ENCODE results near the gene AXL.

DNA sequence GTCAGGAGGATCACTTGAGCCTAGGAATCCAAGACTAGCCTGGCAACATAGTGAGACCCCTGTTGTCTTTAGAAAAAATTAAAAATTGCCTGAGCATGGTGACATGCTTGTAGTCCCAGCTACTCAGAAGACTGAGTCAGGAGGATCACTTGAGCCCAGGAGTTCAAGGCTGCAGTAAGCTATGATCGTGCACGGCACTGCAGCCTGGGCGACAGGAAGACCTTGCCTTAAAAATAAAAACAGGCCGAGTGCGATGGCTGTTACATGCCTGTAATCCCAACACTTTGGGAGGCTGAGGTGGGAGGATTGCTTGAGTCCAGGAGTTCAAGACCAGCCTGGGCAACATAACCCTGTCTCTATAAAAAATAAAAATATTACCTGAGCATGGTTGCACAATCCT is 50.5 kb downstream of the AXL start:
- TF ChIP-seq, protein P1, sequence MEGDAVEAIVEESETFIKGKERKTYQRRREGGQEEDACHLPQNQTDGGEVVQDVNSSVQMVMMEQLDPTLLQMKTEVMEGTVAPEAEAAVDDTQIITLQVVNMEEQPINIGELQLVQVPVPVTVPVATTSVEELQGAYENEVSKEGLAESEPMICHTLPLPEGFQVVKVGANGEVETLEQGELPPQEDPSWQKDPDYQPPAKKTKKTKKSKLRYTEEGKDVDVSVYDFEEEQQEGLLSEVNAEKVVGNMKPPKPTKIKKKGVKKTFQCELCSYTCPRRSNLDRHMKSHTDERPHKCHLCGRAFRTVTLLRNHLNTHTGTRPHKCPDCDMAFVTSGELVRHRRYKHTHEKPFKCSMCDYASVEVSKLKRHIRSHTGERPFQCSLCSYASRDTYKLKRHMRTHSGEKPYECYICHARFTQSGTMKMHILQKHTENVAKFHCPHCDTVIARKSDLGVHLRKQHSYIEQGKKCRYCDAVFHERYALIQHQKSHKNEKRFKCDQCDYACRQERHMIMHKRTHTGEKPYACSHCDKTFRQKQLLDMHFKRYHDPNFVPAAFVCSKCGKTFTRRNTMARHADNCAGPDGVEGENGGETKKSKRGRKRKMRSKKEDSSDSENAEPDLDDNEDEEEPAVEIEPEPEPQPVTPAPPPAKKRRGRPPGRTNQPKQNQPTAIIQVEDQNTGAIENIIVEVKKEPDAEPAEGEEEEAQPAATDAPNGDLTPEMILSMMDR (IDR thresholded peaks at IDR 0.05; ENCODE audit: low read depth, low read length, poor library complexity, severe bottlenecking), result no peak
- TF ChIP-seq EZH2phosphoT487 (IDR thresholded peaks at IDR 0.05; ENCODE audit: borderline replicate concordance, low read length), result no peak

All from DOHH2 (cell line).